Measurements from ENCODE around the gene CCDC18.
"Not testable (repeated sequence)": the region's sequence is repeated elsewhere in the genome, so short reads cannot be mapped to it uniquely, and the experiment has no call there.

CCDC18 gene

GRCh38 chr1:93172778-93173177 is 7.7 kb upstream of the CCDC18 start:
- no peak for DNase-seq

DNA sequence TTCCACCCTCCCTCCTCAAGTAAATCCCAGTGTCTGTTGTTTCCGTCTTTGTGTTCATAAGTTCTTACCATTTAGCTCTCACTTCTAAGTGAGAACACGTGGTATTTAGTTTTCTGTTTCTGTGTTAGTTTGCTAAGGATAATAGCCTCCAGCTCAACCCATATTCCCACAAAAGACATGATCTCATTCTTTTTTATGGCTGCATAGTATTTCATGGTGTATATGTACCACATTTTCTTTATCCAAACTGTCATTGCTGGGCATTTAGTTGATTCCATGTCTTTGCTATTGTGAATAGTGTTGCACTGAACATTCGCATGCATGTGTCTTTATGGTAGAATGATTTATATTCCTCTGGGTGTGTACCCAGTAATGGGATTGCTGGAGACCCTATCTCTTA is 5.9 kb upstream of the CCDC18 start:
- not testable (repeated sequence) for DNase-seq

- DNase-seq: no peak
These were observed 2.5 kb upstream of the CCDC18 start for GRCh38 chr1:93177991-93178390.

- DNase-seq: no peak
These were observed 2.1 kb upstream of the CCDC18 start for GRCh38 chr1:93178418-93178817.

GRCh38 chr1:93179886-93180722 is 420 bp upstream of the CCDC18 start, which contains the start of gene TMED5:
Gene TMED5 (minus strand): TSS chr1:93180413. CDS start chr1:93180242, 171 bp downstream.
- DNase-seq: peak; percentile 98

- no peak for DNase-seq
These were observed 6.1 kb downstream of the CCDC18 start for GRCh38 chr1:93186667-93187066.

GRCh38 chr1:93190432-93190831 is 9.9 kb downstream of the CCDC18 start:
- no peak for DNase-seq

GRCh38 chr1:93194231-93194990 is 13.9 kb downstream of the CCDC18 start:
- no peak for DNase-seq

DNA sequence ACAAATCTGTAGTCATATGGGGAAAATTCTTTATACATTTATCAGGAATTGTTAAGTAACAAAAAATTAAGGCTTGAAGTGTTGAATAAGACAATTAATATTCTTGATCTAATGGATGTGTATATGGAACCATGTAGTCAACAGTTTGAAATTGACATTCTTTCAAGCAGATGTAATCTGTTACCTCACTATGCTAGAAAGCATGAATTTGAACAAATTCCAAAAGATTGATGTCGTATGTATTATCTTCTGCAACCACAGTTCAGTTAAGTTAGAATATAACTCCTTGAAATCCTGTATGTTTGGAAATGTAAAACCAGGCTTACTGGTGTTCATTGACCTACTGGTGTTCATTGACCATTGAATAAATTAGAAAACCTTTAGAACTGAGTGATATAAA is 16.1 kb downstream of the CCDC18 start:
- DNase-seq: no peak

- DNase-seq: no peak
These were observed 18.6 kb downstream of the CCDC18 start for GRCh38 chr1:93199150-93199549.

- DNase-seq: no peak
These were observed 19.6 kb downstream of the CCDC18 start for GRCh38 chr1:93200086-93200620.

GRCh38 chr1:93200714-93201113 is 20.2 kb downstream of the CCDC18 start:
- no peak for DNase-seq

- no peak for DNase-seq
These were observed 25.5 kb downstream of the CCDC18 start for GRCh38 chr1:93205892-93206566.

DNA sequence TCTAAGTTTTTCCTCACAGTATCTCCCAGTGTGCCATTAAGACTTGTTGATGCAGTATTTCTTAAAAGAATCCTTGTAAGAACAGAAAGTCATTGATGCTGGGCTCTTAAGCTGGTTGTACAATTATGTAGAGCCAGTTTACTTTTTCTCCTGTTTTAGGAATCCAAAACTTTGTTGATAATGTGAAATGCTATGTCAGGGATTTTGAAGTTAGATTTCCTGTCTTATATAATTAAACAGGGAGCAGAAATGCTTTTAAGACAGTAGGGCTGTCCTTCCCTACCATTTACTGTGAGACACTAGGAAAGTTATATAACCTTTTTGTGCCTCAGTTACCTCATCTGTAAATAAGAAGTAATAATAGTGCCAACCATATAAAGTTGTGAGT is 26.0 kb downstream of the CCDC18 start:
- no peak for DNase-seq

DNA sequence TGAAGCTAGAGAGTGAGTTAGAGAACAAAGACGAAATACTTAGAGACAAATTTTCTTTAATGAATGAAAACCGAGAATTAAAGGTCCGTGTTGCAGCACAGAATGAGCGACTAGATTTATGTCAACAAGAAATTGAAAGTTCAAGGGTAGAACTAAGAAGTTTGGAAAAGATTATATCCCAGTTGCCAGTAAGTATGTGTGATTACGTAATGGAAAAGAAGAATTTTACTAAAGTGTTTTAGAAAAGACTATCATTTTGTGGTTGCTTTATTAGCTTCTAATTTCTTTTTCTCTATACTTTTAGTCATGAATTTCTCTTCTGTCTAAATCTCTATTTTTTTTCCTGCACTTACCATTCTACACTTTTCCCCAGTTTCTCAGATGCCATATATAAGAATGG is 26.7 kb downstream of the CCDC18 start:
- no peak for DNase-seq

- DNase-seq: no peak
These were observed 34.8 kb downstream of the CCDC18 start for GRCh38 chr1:93215322-93215721.

DNA sequence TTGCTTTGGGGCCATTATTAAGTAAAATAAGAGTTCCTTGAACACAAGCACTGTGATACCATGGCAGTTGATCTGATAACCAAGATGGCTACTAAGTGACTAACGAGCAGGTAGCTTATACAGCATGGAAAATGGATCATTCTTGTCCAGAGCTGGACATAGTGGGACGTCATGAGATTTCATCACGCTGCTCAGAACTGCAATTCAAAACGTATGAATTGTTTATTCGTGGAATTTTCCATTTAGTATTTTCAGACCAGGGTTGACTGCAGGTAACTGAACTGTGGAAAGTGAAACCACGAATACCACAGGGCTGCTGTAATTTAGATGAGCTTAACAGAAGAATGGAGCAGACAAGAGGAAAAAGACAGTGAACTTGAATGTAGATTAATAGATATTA is 38.9 kb downstream of the CCDC18 start:
- DNase-seq: peak; percentile 27

DNA sequence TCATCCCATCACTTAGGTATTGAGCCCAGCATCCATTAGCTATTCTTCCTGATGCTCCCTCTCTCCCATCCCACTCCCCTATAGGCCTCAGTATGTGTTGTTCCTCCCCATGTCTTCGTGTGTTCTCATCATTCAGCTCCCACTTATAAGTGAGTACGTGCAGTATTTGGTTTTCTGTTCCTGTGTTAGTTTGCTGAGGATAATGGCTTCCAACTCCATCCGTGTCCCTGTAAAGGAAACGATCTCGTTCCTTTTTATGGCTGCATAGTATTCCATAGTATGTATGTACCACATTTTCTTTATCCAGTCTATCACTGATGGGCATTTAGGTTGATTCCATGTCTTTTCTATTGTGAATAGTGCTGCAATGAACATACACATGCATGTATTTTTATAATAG is 40.2 kb downstream of the CCDC18 start:
- DNase-seq: not testable (repeated sequence)

DNA sequence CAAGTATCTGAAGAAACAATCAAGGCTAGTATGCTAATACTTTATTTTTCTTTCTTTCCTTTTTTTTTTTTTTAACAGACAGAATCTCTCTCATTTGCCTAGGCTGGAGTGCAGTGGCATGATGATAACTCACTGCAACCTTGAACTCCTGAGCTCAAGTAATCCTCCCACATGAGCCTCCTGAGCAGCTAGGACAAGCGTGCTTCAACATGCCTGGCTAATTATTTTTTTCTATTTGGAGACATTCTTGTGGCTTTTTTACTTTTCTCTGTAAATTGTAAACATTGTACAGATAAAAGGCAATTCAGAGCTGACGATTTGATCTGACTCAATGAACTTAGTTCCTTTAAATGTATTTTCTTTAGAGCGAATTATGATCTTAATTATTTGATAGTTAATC is 41.4 kb downstream of the CCDC18 start:
- DNase-seq: no peak

DNA sequence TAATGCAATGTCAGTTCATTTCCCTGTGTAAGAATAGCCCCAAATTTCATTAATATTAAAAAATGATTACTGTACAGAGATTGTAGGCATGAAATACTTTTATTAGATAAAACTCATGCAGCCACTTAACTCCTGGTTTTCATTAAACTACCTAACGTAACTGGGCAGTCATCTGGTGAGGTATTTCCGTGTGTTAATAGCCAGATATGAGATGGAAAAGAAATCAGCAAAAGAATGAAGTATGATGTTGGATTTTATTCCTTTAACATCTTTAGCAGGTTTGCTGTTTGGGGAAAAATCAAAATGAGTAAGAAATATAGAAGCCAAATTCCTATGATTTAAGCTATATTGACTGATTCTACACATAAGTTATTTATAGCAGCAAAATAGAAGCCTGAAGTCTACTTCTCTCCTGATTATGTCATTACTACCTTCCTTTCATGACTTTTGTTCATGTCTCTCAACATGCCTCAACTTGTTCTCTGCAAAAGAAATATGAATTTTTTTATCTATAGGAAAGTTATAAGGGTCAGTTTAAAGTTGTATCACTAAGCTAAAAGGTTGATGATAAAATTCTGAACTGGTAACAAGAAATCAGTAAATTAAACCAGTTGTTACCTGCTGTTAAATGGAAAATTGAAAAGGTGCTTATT is 42.6 kb downstream of the CCDC18 start:
- DNase-seq: no peak

DNA sequence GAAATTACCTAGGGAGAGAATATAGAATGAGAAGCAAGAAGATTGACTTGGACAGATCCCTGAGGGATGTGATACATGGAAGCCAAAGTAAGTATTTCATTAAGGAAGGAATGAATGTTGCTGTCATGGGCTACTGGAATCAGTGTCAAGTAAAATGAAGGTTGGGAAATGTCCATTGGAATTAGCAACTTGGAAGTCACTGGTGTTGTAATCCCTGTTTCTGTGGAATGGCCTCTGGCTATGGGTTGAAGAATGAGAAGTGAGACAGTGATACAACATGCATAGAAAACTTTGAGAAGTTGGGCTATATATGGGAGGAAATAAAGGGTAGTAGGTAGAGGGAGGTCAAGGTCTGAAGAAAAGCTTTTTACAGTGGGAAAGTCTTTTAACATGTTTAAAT is 54.7 kb downstream of the CCDC18 start:
- no peak for DNase-seq

- DNase-seq: no peak
These were observed 56.5 kb downstream of the CCDC18 start for GRCh38 chr1:93237021-93237420.

DNA sequence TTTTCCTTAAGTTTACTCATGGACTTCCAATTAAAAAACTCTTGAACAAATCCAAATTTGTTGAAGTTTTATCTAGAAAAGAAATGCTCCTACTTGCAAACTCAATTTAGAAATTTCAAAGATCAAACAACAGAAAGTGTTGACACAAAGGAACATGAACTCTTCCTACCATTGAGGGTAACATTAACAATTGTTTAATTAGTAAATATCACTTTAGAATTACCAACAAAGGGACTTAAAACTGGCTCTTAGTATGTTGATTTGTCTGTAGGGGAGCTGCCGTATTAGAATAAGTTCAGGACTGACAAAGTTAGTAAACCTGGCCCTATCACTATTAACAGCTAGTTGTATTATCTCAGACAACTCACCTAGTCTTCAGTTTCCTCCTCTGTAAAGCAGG is 57.9 kb downstream of the CCDC18 start:
- no peak for DNase-seq
